HUDEP-2 (cell line): ENCODE measurements around the gene PARP8.
A peak's percentile ranks its signal among the peaks of the same experiment; 100 is the strongest.
"Not testable (repeated sequence)": the region's sequence is repeated elsewhere in the genome, so short reads cannot be mapped to it uniquely, and the experiment has no call there.

Experiments
- DNase-seq, 76 experiments: peaks; one replicate each; lab custom pipeline; 2025; ENCODE audit not compliant: unreplicated experiment in 76 of 76; lab: John Stamatoyannopoulos, UW

PARP8 gene

GRCh38 chr5:50666261-50667022 is at the start of gene PARP8:
Gene PARP8 (plus strand): TSS chr5:50666637. CDS start chr5:50667096, 459 bp downstream.
- DNase-seq, result peak in 2 of 76 experiments; percentile 0 to 5

- DNase-seq, result no peak
These were observed 42.8 kb upstream of the PARP8 start for GRCh38 chr5:50623666-50624065.

- not testable (repeated sequence) for DNase-seq
These were observed 31.6 kb upstream of the PARP8 start for GRCh38 chr5:50634866-50635265.

GRCh38 chr5:50637576-50637975 is 28.9 kb upstream of the PARP8 start:
- not testable (repeated sequence) for DNase-seq

- no peak for DNase-seq
These were observed 19.8 kb upstream of the PARP8 start for GRCh38 chr5:50646591-50646990.

- no peak for DNase-seq
These were observed 18.7 kb upstream of the PARP8 start for GRCh38 chr5:50647726-50648125.

- DNase-seq, result no peak
These were observed 12.5 kb upstream of the PARP8 start for GRCh38 chr5:50653946-50654345.

GRCh38 chr5:50655067-50655809 is 11.2 kb upstream of the PARP8 start:
- no peak for DNase-seq

- DNase-seq, result no peak
These were observed 10.6 kb upstream of the PARP8 start for GRCh38 chr5:50655810-50656205.

GRCh38 chr5:50657044-50657443 is 9.4 kb upstream of the PARP8 start:
- no peak for DNase-seq

- no peak for DNase-seq
These were observed 8.2 kb upstream of the PARP8 start for GRCh38 chr5:50658246-50658645.

- DNase-seq, result no peak
These were observed 2.8 kb upstream of the PARP8 start for GRCh38 chr5:50663636-50664035.

GRCh38 chr5:50665091-50665490 is 1.3 kb upstream of the PARP8 start:
- no peak for DNase-seq

- DNase-seq, result not testable (repeated sequence)
These were observed 655 bp upstream of the PARP8 start for GRCh38 chr5:50665761-50666202.

GRCh38 chr5:50667023-50667652 is 701 bp downstream of the PARP8 start:
- peak in 4 of 76 experiments; percentile 1 to 13 (median 3) for DNase-seq

GRCh38 chr5:50667653-50668595 is 1.5 kb downstream of the PARP8 start:
- DNase-seq, result peak in 3 of 76 experiments; percentile 1 to 39 (median 6)

- not testable (repeated sequence) for DNase-seq
These were observed 2.2 kb downstream of the PARP8 start for GRCh38 chr5:50668636-50669035.

- no peak for DNase-seq
These were observed 6.2 kb downstream of the PARP8 start for GRCh38 chr5:50672663-50673062.

GRCh38 chr5:50673444-50673843 is 7.0 kb downstream of the PARP8 start:
- DNase-seq, result not testable (repeated sequence)

- no peak for DNase-seq
These were observed 8.9 kb downstream of the PARP8 start for GRCh38 chr5:50675385-50675784.
